SKM-1 (cell line): Measurements from ENCODE around the gene POLR2C.

Experiments
- DNase-seq: peaks from one replicate; lab custom pipeline; 2025; ENCODE audit not compliant: unreplicated experiment; lab: John Stamatoyannopoulos, UW

The POLR2C gene

GRCh38 chr16:57517397-57518367, 55.2 kb downstream of the POLR2C start:
- DNase-seq: no peak

GRCh38 chr16:57518520-57518919, 56.0 kb downstream of the POLR2C start:
- DNase-seq: no peak

- DNase-seq: no peak
Measured at GRCh38 chr16:57518922-57519321, 56.4 kb downstream of the POLR2C start.

- no peak for DNase-seq
Measured at GRCh38 chr16:57519796-57520360, 57.4 kb downstream of the POLR2C start.
